CD14-positive monocyte (primary cell): ENCODE results near the gene CSAD. TPM values are rescaled to one million over a fixed set of nuclear protein-coding genes. Genes with fewer than 3 reads are reported as not detected.

Experiments used
- DNase-seq, 3 donors: peaks; one replicate each; pipeline ENCODE4 v3.0.0-alpha.2; 2011 to 2022
- H2AFZ ChIP-seq: 2 replicates; pipeline ENCODE4 v1.6.0; 2012; ENCODE audit warnings: mild to moderate bottlenecking, low read depth, low read length, inconsistent platforms; ENCODE audit not compliant: insufficient read depth, poor library complexity, severe bottlenecking
- H3K27ac ChIP-seq, 2 donors: 1 replicate in 1 of 2; 2 replicates in 1 of 2; pipeline ENCODE4 v1.5.1; 2012 to 2013; ENCODE audit warnings: low read length in 2 of 2, control low read depth in 1 of 2, inconsistent platforms in 1 of 2, low read depth in 1 of 2, mild to moderate bottlenecking in 1 of 2
- H3K27me3 ChIP-seq, 2 donors: one replicate each; pipeline versions ENCODE4 v1.6.0 to v1.6.1; 2011 to 2013; ENCODE audit warnings: low read length in 2 of 2; ENCODE audit not compliant: control insufficient read depth in 2 of 2, insufficient read depth in 2 of 2
- H3K36me3 ChIP-seq, 2 donors: replicated peaks in 1 of 2; 1 replicate in 1 of 2; 2 replicates in 1 of 2; pipeline versions ENCODE4 v1.5.1 to v1.6.1; 2012 to 2013; ENCODE audit warnings: low read length in 2 of 2, control low read depth in 1 of 2, inconsistent platforms in 1 of 2, mild to moderate bottlenecking in 1 of 2; ENCODE audit not compliant: insufficient read depth in 2 of 2, control insufficient read depth in 1 of 2
- H3K4me1 ChIP-seq, 2 donors: 1 replicate in 1 of 2; 2 replicates in 1 of 2; pipeline versions ENCODE4 v1.5.1 to v1.6.1; 2012 to 2013; ENCODE audit warnings: low read length in 2 of 2, control low read depth in 1 of 2, inconsistent platforms in 1 of 2, mild to moderate bottlenecking in 1 of 2, moderate library complexity in 1 of 2; ENCODE audit not compliant: insufficient read depth in 2 of 2, control insufficient read depth in 1 of 2
- H3K4me2 ChIP-seq: replicated peaks from 2 replicates; pipeline ENCODE3; 2012; ENCODE audit warnings: low read length, moderate library complexity, mild to moderate bottlenecking; ENCODE audit not compliant: poor library complexity, severe bottlenecking; ENCODE audit errors: extremely low read depth
- H3K4me3 ChIP-seq, 3 experiments: fragments of 200-600 bp in 1 of 3; sonication (generic) in 1 of 3; replicated peaks in 1 of 3; 1 replicate in 2 of 3; 2 replicates in 1 of 3; pipeline ENCODE4 v1.5.1; 2011 to 2013; ENCODE audit warnings: low read length in 3 of 3, mild to moderate bottlenecking in 3 of 3, control low read depth in 2 of 3, low read depth in 2 of 3, inconsistent platforms in 1 of 3, moderate library complexity in 1 of 3
- H3K79me2 ChIP-seq: 2 replicates; pipeline ENCODE4 v1.6.0; 2012; ENCODE audit warnings: mild to moderate bottlenecking, control low read depth, inconsistent platforms, low read length, moderate library complexity; ENCODE audit not compliant: insufficient read depth
- H3K9ac ChIP-seq: 2 replicates; pipeline ENCODE4 v1.6.0; 2017; ENCODE audit warnings: low read length, mild to moderate bottlenecking; ENCODE audit not compliant: insufficient read depth, poor library complexity, severe bottlenecking
- H3K9me3 ChIP-seq, 2 donors: replicated peaks in 1 of 2; 1 replicate in 1 of 2; 2 replicates in 1 of 2; pipeline versions ENCODE4 v1.5.1 to v1.6.1; 2012 to 2013; ENCODE audit warnings: low read length in 2 of 2, control low read depth in 1 of 2; ENCODE audit not compliant: control insufficient read depth in 1 of 2, insufficient read depth in 1 of 2
- H4K20me1 ChIP-seq: 2 replicates; pipeline ENCODE4 v1.6.0; 2012; ENCODE audit warnings: mild to moderate bottlenecking, low read length, control low read depth, moderate library complexity; ENCODE audit not compliant: insufficient read depth
- H3K27ac Mint-ChIP-seq, 7 donors: one replicate each; pipeline ENCODE4 v1.8.0; 2020; ENCODE audit warnings: mild to moderate bottlenecking in 7 of 7, mixed read lengths in 7 of 7, moderate library complexity in 6 of 7, inconsistent platforms in 2 of 7
- H3K27me3 Mint-ChIP-seq, 3 donors: one replicate each; pipeline ENCODE4 v1.8.0; 2021 to 2022; ENCODE audit warnings: low read depth in 3 of 3, mild to moderate bottlenecking in 3 of 3, mixed read lengths in 3 of 3, moderate library complexity in 3 of 3, inconsistent platforms in 1 of 3
- H3K36me3 Mint-ChIP-seq, 2 donors: one replicate each; pipeline ENCODE4 v1.8.0; 2020; ENCODE audit warnings: mixed read lengths in 2 of 2, inconsistent platforms in 1 of 2, mild to moderate bottlenecking in 1 of 2
- H3K4me1 Mint-ChIP-seq: one replicate; pipeline ENCODE4 v1.8.0; 2020; ENCODE audit warnings: mild to moderate bottlenecking, mixed read lengths
- H3K4me3 Mint-ChIP-seq, 2 donors: one replicate each; pipeline ENCODE4 v1.8.0; 2020; ENCODE audit warnings: mild to moderate bottlenecking in 2 of 2, mixed read lengths in 2 of 2, moderate library complexity in 1 of 2
- H3K9me3 Mint-ChIP-seq, 7 donors: one replicate each; pipeline ENCODE4 v1.8.0; 2020 to 2022; ENCODE audit warnings: mixed read lengths in 7 of 7, mild to moderate bottlenecking in 6 of 7, moderate library complexity in 6 of 7, inconsistent platforms in 2 of 7
- WGBS: methylation state at CpG from one replicate; pipeline ENCODE4 v1.1.5; 2013; ENCODE audit warnings: missing lambda C conversion rate; ENCODE audit not compliant: insufficient coverage; 5-methylcytosine and 5-hydroxymethylcytosine counted together
- intact Hi-C, 2 donors: fragments of 100-400 bp; cut with micrococcal nuclease; formaldehyde crosslinking; loops; one replicate each; pipeline versions ENCODE4 v1.15.0 to v1.15.1; 2023
- polyA plus RNA-seq, 3 donors: library from polyadenylated mRNA; depleted of rRNA in 1 of 3; unstranded in 2 of 3; stranded (reverse) in 1 of 3; fragments of 300-500 nt in 2 of 3; fragments of >200 nt in 1 of 3; fragmentation: Illumina TruSeq in 2 of 3; gene quantifications; 1 replicate in 2 of 3; 2 replicates in 1 of 3; pipeline ENCODE4 v1.2.3, GENCODE V29; 2012 to 2021
- TF ChIP-seq, protein P1 (sequence below): fragments of 200-600 bp; IDR thresholded peaks from one replicate; pipeline ENCODE4 v1.8.0; 2022; ENCODE audit warnings: antibody characterized with exemption, mild to moderate bottlenecking

Gene CSAD
- polyA plus RNA-seq, 3 donors = 1.3 to 145 (median 1.4) TPM

DNA sequence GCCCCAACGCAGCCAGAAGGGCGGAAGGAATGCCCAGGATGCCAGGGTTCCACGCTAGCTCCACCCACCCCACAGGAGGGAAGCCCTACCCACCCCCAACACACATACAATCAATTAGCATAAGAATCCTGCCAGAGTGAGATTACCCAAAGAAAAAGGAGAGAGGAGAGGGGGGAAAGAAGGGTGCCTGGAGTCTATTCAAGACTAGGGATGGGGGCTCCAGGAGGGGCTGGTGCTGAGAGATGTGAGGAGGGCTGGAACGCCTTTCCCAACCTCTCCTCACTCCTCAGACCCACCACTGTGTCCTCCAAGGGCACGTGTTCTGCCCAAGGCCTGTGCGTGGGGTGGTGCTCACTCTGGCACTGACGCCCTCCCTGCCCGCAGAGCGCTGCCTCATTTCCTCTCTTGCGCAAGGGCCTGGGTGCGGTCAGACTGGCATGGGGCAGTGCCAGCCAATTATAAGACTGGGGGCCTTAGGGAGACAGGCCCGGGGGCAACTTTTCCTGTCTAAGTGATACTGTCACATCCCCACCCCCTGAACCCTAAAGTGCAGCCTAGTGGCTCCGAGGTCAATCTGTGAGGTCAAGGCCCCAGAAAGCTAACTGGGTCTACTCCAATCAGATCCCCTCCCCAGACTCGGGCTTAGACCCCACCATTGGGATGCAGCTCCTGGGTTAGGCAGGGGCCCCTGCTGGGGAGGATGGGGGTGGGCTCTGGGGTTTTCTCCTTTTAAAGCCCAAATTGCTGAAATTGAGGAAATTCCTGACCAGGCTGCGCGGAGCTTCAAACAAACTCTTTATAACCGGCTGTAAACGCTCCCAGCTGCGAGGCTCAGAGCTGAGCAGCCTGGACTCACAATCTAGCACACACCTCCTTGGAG, 36.6 kb upstream of the CSAD start:
- peak overlapping the region in 2 of 3 experiments; percentile 1 to 97 for H3K4me3 ChIP-seq
- no peaks in the 10 kb centered on the region for H3K27me3 ChIP-seq
- intact Hi-C loops = loop anchor here (2.0 to 10.0 kb wide), 4 partner anchors 34 to 288 kb away; partner anchors contain the start of genes AAAS (in 1 of the 2), NPFF (in 1 of the 2) and TARBP2 (in 1 of the 2)
- H3K4me2 ChIP-seq = peak overlapping the region; percentile 100
- H3K27me3 Mint-ChIP-seq = peaks cover 5 to 8% (median 7%) of the 10 kb centered on the region in 3 donors
- no peaks in the 10 kb centered on the region for H4K20me1 ChIP-seq
- peaks cover 7 to 28% of the 10 kb centered on the region in 2 donors for H3K36me3 ChIP-seq
- peak overlapping the region; percentile 72 to 99 (median 91) for H3K27ac Mint-ChIP-seq
- H3K36me3 Mint-ChIP-seq = peaks cover 36 to 45% of the 10 kb centered on the region in 2 donors
- peak overlapping the region; percentile 64 to 87 for H3K4me3 Mint-ChIP-seq
- H3K9me3 ChIP-seq = peaks cover 0 to 7% of the 10 kb centered on the region in 2 donors
- peak; percentile 81 to 96 (median 88) for DNase-seq
- peaks cover 21% of the 10 kb centered on the region for H3K79me2 ChIP-seq
- H3K9ac ChIP-seq = peak overlapping the region; percentile 38
- TF ChIP-seq, protein P1, sequence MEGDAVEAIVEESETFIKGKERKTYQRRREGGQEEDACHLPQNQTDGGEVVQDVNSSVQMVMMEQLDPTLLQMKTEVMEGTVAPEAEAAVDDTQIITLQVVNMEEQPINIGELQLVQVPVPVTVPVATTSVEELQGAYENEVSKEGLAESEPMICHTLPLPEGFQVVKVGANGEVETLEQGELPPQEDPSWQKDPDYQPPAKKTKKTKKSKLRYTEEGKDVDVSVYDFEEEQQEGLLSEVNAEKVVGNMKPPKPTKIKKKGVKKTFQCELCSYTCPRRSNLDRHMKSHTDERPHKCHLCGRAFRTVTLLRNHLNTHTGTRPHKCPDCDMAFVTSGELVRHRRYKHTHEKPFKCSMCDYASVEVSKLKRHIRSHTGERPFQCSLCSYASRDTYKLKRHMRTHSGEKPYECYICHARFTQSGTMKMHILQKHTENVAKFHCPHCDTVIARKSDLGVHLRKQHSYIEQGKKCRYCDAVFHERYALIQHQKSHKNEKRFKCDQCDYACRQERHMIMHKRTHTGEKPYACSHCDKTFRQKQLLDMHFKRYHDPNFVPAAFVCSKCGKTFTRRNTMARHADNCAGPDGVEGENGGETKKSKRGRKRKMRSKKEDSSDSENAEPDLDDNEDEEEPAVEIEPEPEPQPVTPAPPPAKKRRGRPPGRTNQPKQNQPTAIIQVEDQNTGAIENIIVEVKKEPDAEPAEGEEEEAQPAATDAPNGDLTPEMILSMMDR = no peak
- peak overlapping the region; percentile 55 for H2AFZ ChIP-seq
- peaks cover 52 to 75% of the 10 kb centered on the region in 2 donors for H3K4me1 ChIP-seq
- H3K4me1 Mint-ChIP-seq = peaks cover 75% of the 10 kb centered on the region
- WGBS = 4% methylated on average over 15 of the region's 19 CpGs
- peaks cover 5 to 9% (median 7%) of the 10 kb centered on the region in 7 donors for H3K9me3 Mint-ChIP-seq
- peak overlapping the region; percentile 57 to 79 for H3K27ac ChIP-seq

DNA sequence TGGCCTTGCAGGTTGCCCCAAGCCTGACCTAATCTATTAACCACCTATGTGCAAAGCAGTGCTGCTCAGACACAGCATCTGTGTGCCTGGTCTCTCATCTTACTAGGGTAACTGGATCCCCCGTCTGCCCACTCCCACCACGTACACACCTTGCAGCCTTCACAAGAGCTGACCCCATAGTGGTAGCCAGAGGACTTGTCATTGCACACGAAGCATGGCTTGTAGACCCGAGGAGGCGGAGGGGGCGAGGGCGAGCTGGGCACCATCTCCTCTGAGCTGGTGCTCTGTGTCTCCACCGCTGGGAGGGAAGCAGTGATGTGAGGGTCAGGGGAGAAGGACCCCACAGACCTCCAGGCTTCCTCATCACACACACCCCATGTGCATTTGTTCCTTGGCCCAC, 34.8 kb upstream of the CSAD start:
- H4K20me1 ChIP-seq = no peaks in the 10 kb centered on the region
- peaks cover 5 to 9% (median 7%) of the 10 kb centered on the region in 7 donors for H3K9me3 Mint-ChIP-seq
- H3K27me3 Mint-ChIP-seq = peaks cover 5 to 8% (median 7%) of the 10 kb centered on the region in 3 donors
- H3K4me3 Mint-ChIP-seq = no peak overlapping the region
- H3K9ac ChIP-seq = no peak overlapping the region
- H3K36me3 ChIP-seq = peaks cover 10 to 46% of the 10 kb centered on the region in 2 donors
- peaks cover 75% of the 10 kb centered on the region for H3K4me1 Mint-ChIP-seq
- 90% methylated on average over 2 of the region's 8 CpGs for WGBS
- H3K9me3 ChIP-seq = peaks cover 0 to 7% of the 10 kb centered on the region in 2 donors
- no peak overlapping the region for H3K4me2 ChIP-seq
- H2AFZ ChIP-seq = no peak overlapping the region
- H3K79me2 ChIP-seq = peaks cover 21% of the 10 kb centered on the region
- H3K36me3 Mint-ChIP-seq = peaks cover 47 to 63% of the 10 kb centered on the region in 2 donors
- TF ChIP-seq, protein P1 = no peak
- H3K4me1 ChIP-seq = peaks cover 43 to 72% of the 10 kb centered on the region in 2 donors
- peak overlapping the region in 3 of 7 donors; percentile 72 to 99 (median 92) for H3K27ac Mint-ChIP-seq
- H3K27me3 ChIP-seq = no peaks in the 10 kb centered on the region
- no peak overlapping the region for H3K27ac ChIP-seq
- no peak overlapping the region for H3K4me3 ChIP-seq
- intact Hi-C loops = loop anchor here (5.0 to 10.0 kb wide), 3 partner anchors 37 to 289 kb away; partner anchors contain the start of genes AAAS (in 1 of the 2), NPFF (in 1 of the 2) and TARBP2 (in 1 of the 2)
- DNase-seq = no peak
